ENCODE data around the gene KHDC1. TPM values are rescaled to one million over a fixed set of nuclear protein-coding genes. Genes with fewer than 3 reads are reported as not detected.
"Not testable (repeated sequence)": the region's sequence is repeated elsewhere in the genome, so short reads cannot be mapped to it uniquely, and the experiment has no call there.

Gene KHDC1
- total and polyA plus RNA-seq, 2 of the 8 experiments (the other 6 are each of a cell fraction or from before 2014, with no cell fraction given): 4.3 to 7.3 TPM

- H4K5ac ChIP-seq (ENCODE audit: insufficient read length, low read depth, low read length); H2BK12ac ChIP-seq (ENCODE audit: low read depth, low read length); H2BK120ac ChIP-seq (replicated peaks; ENCODE audit: low read depth, low read length); H3K9ac ChIP-seq (replicated peaks in 1 of 4; ENCODE audit: extremely low read depth in 1 of 4, low read depth in 3 of 4, low read length in 3 of 4); H3K27ac ChIP-seq (ENCODE audit: low read depth, low read length); H4K91ac ChIP-seq (replicated peaks; ENCODE audit: insufficient read length, low read length); H2BK15ac ChIP-seq (ENCODE audit: low read length); DNase-seq (ENCODE audit: low read depth in 1 of 2, low spot score in 2 of 2); H3K4me2 ChIP-seq (ENCODE audit: insufficient read depth in 1 of 2, low read depth in 2 of 2, low read length in 2 of 2); POLR2A ChIA-PET (ENCODE audit: partially characterized antibody); H2AFZ ChIP-seq (ENCODE audit: low read length); H3K79me1 ChIP-seq (ENCODE audit: low read depth, low read length); FAIRE-seq; H3K23me2 ChIP-seq (ENCODE audit: low read depth, low read length); H3K14ac ChIP-seq (ENCODE audit: insufficient read length); H3K27me3 ChIP-seq (replicated peaks in 1 of 4; ENCODE audit: control insufficient read depth in 3 of 4, extremely low read depth in 1 of 4, insufficient read depth in 3 of 4, low read length in 3 of 4); H3K23ac ChIP-seq (ENCODE audit: insufficient read length); H2BK20ac ChIP-seq (ENCODE audit: low read length); H3K4me3 ChIP-seq (ENCODE audit: extremely low read depth in 1 of 4, insufficient read depth in 2 of 4, low read depth in 3 of 4, low read length in 4 of 4); H4K8ac ChIP-seq (ENCODE audit: extremely low read depth, insufficient read depth, low read length); H2AK5ac ChIP-seq (ENCODE audit: low read depth, low read length); H3K4ac ChIP-seq (replicated peaks; ENCODE audit: insufficient read length, low read depth, low read length); H3K9me3 ChIP-seq (ENCODE audit: insufficient read depth in 2 of 2, low read depth in 1 of 2, low read length in 1 of 2); H3K18ac ChIP-seq (ENCODE audit: extremely low read depth, low read length); H3K4me1 ChIP-seq (replicated peaks in 1 of 4; ENCODE audit: control insufficient read depth in 3 of 4, insufficient read depth in 4 of 4, low read length in 3 of 4); H4K20me1 ChIP-seq (replicated peaks in 1 of 2; ENCODE audit: control insufficient read depth in 1 of 2, insufficient read depth in 2 of 2, low read length in 2 of 2); H3K56ac ChIP-seq (replicated peaks; ENCODE audit: insufficient read length, low read depth, low read length); H2BK5ac ChIP-seq (ENCODE audit: low read depth, low read length): not testable (repeated sequence)
- peaks cover 0 to 10% of the 10 kb centered on the region in 2 experiments; a peak in 1 of 4 replicates for H3K79me2 ChIP-seq (ENCODE audit: control insufficient read depth in 1 of 2, insufficient read depth in 2 of 2, low read length in 2 of 2)
- 94% methylated on average over 13 of the region's 13 CpGs; no CpG with 5 or more reads in 1 of the 2 experiments for WGBS, 2 experiments (ENCODE audit: extremely low coverage in 1 of 2, insufficient coverage in 1 of 2, insufficient read length in 1 of 2, insufficient replicate concordance in 2 of 2, low coverage in 1 of 2, low lambda C conversion rate in 2 of 2, missing lambda C conversion rate in 1 of 2)
- H3K36me3 ChIP-seq (ENCODE audit: control insufficient read depth in 2 of 4, insufficient read depth in 4 of 4, low read length in 3 of 4): peaks cover 0 to 16% (median 8%) of the 10 kb centered on the region in 4 experiments; a peak in 3 of 8 replicates
- CTCF ChIA-PET (ENCODE audit: partially characterized antibody): interaction anchor here (0.6 to 1.2 kb wide), 2 partner anchors 57 to 68 kb away, joined by 3 to 4 read pairs; no protein-coding TSS in a partner anchor
Observed at GRCh38 chr6:73269296-73269695, 6.3 kb upstream of the KHDC1 start.

- H4K20me1 ChIP-seq (replicated peaks in 1 of 2; ENCODE audit: control insufficient read depth in 1 of 2, insufficient read depth in 2 of 2, low read length in 2 of 2); H2BK5ac ChIP-seq (ENCODE audit: low read depth, low read length); H3K27me3 ChIP-seq (replicated peaks in 1 of 4; ENCODE audit: control insufficient read depth in 3 of 4, extremely low read depth in 1 of 4, insufficient read depth in 3 of 4, low read length in 3 of 4); H3K4me3 ChIP-seq (ENCODE audit: extremely low read depth in 1 of 4, insufficient read depth in 2 of 4, low read depth in 3 of 4, low read length in 4 of 4); H4K91ac ChIP-seq (replicated peaks; ENCODE audit: insufficient read length, low read length); H3K79me1 ChIP-seq (ENCODE audit: low read depth, low read length); H2BK12ac ChIP-seq (ENCODE audit: low read depth, low read length); H3K56ac ChIP-seq (replicated peaks; ENCODE audit: insufficient read length, low read depth, low read length); H3K9ac ChIP-seq (replicated peaks in 1 of 4; ENCODE audit: extremely low read depth in 1 of 4, low read depth in 3 of 4, low read length in 3 of 4); H3K27ac ChIP-seq (ENCODE audit: low read depth, low read length); H3K4ac ChIP-seq (replicated peaks; ENCODE audit: insufficient read length, low read depth, low read length); H3K4me2 ChIP-seq (ENCODE audit: insufficient read depth in 1 of 2, low read depth in 2 of 2, low read length in 2 of 2); H2AFZ ChIP-seq (ENCODE audit: low read length); H3K14ac ChIP-seq (ENCODE audit: insufficient read length); H4K8ac ChIP-seq (ENCODE audit: extremely low read depth, insufficient read depth, low read length); H3K9me3 ChIP-seq (ENCODE audit: insufficient read depth in 2 of 2, low read depth in 1 of 2, low read length in 1 of 2); H2BK15ac ChIP-seq (ENCODE audit: low read length); H2BK20ac ChIP-seq (ENCODE audit: low read length); H2AK5ac ChIP-seq (ENCODE audit: low read depth, low read length); FAIRE-seq; H4K5ac ChIP-seq (ENCODE audit: insufficient read length, low read depth, low read length); H3K4me1 ChIP-seq (replicated peaks in 1 of 4; ENCODE audit: control insufficient read depth in 3 of 4, insufficient read depth in 4 of 4, low read length in 3 of 4); H3K23me2 ChIP-seq (ENCODE audit: low read depth, low read length); H3K23ac ChIP-seq (ENCODE audit: insufficient read length); H3K18ac ChIP-seq (ENCODE audit: extremely low read depth, low read length); H2BK120ac ChIP-seq (replicated peaks; ENCODE audit: low read depth, low read length); DNase-seq (ENCODE audit: low read depth in 1 of 2, low spot score in 2 of 2): not testable (repeated sequence)
- 97% methylated on average over 12 of the region's 27 CpGs; no CpG with 5 or more reads in 1 of the 2 experiments for WGBS, 2 experiments (ENCODE audit: extremely low coverage in 1 of 2, insufficient coverage in 1 of 2, insufficient read length in 1 of 2, insufficient replicate concordance in 2 of 2, low coverage in 1 of 2, low lambda C conversion rate in 2 of 2, missing lambda C conversion rate in 1 of 2)
- POLR2A ChIA-PET (ENCODE audit: partially characterized antibody): interaction anchor here (0.8 kb wide), 1 partner anchor 120 kb away, joined by 3 read pairs; no protein-coding TSS in a partner anchor
- Histone ChIP-seq H3K79me2 (ENCODE audit: control insufficient read depth in 1 of 2, insufficient read depth in 2 of 2, low read length in 2 of 2) (peaks cover 0 to 14% of the 10 kb centered on the region in 2 experiments; a peak in 1 of 4 replicates), H3K36me3 (ENCODE audit: control insufficient read depth in 2 of 4, insufficient read depth in 4 of 4, low read length in 3 of 4) (peaks cover 0 to 16% (median 6%) of the 10 kb centered on the region in 4 experiments; a peak in 3 of 8 replicates)
- CTCF ChIA-PET (ENCODE audit: partially characterized antibody): interaction anchor here (1.1 to 1.5 kb wide), 4 partner anchors 9 to 58 kb away, joined by 3 to 8 read pairs (median 4); no protein-coding TSS in a partner anchor
Observed at GRCh38 chr6:73268896-73269295, 5.9 kb upstream of the KHDC1 start.

Measured in H1 (cell line).